GM21528 (cell line): Measurements from ENCODE around the gene DNAH17.

ENCODE experiments used
- ATAC-seq: cut with Tn5 transposase; IDR thresholded peaks from one replicate; pipeline ENCODE4 v1.9.1; 2021; ENCODE audit warnings: mild to moderate bottlenecking, moderate library complexity; ENCODE audit not compliant: unreplicated experiment, low FRiP score

The DNAH17 gene, protein sequence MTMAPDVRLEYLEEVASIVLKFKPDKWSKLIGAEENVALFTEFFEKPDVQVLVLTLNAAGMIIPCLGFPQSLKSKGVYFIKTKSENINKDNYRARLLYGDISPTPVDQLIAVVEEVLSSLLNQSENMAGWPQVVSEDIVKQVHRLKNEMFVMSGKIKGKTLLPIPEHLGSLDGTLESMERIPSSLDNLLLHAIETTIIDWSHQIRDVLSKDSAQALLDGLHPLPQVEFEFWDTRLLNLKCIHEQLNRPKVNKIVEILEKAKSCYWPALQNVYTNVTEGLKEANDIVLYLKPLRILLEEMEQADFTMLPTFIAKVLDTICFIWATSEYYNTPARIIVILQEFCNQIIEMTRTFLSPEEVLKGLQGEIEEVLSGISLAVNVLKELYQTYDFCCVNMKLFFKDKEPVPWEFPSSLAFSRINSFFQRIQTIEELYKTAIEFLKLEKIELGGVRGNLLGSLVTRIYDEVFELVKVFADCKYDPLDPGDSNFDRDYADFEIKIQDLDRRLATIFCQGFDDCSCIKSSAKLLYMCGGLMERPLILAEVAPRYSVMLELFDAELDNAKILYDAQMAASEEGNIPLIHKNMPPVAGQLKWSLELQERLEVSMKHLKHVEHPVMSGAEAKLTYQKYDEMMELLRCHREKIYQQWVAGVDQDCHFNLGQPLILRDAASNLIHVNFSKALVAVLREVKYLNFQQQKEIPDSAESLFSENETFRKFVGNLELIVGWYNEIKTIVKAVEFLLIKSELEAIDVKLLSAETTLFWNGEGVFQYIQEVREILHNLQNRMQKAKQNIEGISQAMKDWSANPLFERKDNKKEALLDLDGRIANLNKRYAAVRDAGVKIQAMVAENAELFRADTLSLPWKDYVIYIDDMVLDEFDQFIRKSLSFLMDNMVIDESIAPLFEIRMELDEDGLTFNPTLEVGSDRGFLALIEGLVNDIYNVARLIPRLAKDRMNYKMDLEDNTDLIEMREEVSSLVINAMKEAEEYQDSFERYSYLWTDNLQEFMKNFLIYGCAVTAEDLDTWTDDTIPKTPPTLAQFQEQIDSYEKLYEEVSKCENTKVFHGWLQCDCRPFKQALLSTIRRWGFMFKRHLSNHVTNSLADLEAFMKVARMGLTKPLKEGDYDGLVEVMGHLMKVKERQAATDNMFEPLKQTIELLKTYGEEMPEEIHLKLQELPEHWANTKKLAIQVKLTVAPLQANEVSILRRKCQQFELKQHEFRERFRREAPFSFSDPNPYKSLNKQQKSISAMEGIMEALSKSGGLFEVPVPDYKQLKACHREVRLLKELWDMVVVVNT (N-terminal part only)

GRCh38 chr17:78577296-78577695 is at the start of gene DNAH17:
TSS of gene DNAH17 (minus strand) at chr17:78577396. CDS start at chr17:78575057, 2,339 bp downstream.
- no peak for ATAC-seq

- ATAC-seq: no peak
These were observed 47.3 kb upstream of the DNAH17 start for GRCh38 chr17:78624324-78625151.

DNA sequence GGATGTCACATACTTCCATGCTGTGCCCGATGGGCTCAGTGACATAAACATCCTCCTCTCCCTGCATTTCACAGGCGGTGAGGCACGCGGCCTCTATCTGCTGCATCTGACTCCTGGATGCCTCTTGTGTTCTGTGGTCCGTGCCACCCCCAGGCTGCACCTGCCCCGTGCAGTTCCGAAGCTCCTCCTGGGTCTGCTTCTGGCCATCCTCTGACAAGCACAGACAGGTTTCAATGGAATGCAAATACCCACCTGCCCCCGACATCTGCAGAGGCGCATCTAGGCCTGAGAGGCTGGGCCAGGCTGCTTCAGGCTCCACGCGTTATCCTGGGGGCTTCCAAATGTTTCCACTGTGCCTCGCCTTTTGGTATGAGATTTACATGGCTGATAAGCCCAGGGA is 46.3 kb upstream of the DNAH17 start:
- no peak for ATAC-seq

DNA sequence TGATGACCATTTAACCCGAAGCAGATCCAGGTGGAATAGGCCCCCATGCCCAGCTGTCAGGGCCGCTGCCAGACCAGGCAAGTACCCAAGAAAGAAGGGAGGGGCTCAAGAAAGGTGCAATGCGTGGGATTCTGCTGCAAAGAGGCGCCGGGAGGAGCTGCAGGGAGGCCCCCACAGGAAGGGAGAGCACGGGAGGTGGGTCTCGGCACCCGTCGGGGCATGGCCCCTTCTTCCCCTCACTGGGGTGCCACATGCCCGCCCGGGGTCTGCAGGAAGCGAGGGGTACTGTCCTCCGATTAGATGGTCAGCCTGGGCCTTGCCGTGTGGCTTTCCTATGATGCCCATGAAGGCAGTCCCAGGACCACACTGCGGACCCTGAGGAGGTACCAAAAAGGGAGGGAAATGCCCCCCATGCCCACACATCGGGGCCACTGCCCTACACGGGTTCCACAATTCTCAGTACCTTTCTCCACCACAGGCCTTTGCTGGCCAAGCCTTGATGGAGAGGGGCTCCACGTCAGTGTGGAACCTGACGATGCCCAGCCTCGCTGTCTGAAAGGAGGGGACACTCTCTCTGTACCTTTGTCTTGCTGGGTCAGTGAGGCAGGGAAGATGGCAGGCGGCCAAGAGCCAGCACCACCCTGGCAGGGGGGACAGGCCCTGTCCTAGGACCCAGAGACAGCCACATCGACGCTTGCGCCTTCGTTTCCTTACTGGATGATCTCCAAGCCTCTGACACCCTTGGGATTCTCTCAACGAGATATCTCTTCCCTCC is 45.5 kb upstream of the DNAH17 start:
- no peak for ATAC-seq

DNA sequence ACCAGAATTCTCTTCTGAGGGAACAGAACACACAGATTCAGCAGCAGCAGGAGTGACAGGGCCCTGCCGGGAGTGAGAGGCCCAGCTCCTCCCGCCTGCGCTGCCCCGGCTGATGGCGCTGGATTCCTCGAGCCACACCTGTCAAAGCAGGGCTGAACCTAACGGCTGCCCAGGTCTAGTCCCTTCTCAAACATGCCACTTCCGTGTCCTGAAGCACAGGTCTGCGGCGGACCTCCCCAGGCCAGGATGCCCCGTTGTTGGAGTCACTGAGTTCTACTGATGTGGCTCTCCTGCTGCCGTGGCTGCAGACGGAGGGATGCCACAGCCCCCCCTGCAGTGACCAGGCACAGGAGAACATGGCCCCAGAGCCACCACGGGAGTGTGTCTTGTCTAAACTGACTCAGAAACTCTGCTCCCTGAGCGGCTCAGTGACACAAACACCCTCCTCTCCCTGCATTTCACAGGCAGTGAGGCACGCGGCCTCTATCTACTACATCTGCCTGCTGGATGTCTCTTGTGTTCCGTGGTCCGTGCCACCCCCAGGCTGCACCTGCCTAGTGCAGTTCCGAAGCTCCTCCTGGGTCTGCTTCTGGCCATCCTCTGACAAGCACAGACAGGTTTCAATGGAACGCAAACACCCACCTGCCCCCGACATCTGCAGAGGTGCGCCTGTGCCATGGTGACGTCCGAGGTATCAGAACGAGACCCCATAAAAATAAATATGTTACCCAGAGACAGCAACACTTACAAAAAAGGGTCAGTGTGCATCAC is 44.7 kb upstream of the DNAH17 start:
- no peak for ATAC-seq

DNA sequence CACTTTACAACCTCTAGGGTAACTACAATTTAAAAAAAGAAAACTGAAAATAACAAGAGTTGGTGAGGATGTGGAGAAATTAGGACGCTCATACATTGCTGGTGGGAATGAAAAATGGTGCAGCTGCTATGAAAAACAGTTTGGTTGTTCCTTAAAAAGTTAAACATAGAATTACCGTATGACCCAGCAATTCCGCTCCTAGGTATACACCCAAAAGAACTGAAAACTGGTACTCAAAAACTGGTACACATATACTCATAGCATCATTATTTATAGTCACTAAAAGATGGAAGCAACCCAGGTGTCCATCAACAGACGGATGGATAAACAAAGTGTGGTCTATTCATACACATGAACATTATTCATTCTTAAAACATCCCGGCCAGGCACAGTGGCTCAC is 42.9 kb upstream of the DNAH17 start:
- no peak for ATAC-seq

DNA sequence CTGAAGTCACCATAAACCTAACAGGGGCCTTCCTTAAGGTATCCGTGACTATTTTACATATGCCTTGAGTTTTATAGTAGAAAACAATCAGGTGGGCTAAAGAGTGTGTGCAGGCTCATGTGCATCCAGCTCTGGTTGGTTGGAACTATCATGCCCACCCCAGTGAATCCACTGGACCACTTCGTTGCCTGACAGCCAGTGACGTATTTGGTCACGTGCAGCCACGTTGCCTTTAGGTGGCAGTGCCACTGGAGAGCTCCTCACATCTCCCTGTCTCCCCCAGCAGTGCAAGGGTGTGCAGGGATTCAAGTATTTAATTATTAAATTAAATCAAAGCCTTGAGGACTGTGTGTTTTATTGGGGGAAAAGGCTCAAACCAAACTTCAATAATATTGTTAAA is 42.1 kb upstream of the DNAH17 start:
- no peak for ATAC-seq

DNA sequence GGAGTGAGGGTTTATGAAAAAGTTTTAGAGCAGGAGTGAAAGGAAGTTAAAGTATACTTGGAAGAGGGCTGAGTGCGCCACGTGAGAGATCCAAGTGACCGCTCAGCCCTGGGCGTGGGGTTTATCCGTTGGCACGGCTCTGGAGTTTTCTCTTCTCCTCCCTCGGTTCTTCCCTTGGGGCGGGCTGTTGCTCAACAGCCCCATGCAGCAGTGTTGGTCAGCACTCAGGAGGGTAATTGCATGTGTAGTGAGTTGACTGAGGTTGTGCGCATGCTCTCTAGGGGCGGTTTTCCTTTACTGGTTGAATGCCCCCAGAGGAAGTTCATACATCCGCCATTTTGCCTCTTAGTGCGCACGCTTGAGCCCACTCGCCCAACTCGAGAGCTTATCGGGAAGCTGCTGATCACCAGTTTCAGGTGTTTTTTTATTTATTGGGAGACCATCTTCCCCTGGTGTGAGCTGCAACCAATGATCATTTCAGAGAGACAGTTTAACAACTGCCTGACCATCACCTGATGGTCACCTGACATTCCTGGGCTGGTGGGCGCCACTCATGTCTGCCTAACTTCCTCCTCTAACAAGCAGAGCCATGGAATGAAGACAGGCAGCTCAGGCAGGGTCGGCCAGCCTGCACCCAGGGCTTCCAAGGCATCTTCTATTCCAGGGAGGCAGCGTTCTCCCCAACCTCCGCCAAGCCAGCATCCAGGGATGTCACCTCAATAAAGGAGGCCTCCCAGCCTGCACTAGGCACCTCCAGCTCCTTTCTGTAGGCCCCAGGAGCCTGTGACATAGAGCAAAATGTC is 41.3 kb upstream of the DNAH17 start:
- ATAC-seq: no peak

- no peak for ATAC-seq
These were observed 40.4 kb upstream of the DNAH17 start for GRCh38 chr17:78617511-78618061.

DNA sequence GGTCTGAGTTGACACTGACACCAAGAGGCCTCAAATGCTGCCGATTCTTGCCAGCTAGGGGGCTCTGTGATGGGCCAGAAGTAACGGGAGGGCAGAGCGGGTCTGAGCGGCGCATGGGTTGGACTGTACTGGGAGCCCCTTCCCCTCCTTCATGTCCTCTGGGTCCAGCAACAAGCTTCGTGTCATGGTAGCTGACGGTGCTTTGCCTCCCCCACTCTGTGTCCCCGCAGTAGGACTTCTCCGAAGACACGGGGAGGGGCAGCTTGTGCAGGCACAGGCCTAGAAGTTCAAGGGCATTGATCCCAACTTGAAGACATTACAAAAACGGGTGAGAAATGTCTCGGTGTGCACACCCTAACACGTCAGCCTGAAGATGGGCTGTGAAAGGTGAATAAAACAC is 39.8 kb upstream of the DNAH17 start:
- no peak for ATAC-seq

- no peak for ATAC-seq
These were observed 38.4 kb upstream of the DNAH17 start for GRCh38 chr17:78615631-78616030.

GRCh38 chr17:78613416-78613815 is 36.2 kb upstream of the DNAH17 start:
- no peak for ATAC-seq

DNA sequence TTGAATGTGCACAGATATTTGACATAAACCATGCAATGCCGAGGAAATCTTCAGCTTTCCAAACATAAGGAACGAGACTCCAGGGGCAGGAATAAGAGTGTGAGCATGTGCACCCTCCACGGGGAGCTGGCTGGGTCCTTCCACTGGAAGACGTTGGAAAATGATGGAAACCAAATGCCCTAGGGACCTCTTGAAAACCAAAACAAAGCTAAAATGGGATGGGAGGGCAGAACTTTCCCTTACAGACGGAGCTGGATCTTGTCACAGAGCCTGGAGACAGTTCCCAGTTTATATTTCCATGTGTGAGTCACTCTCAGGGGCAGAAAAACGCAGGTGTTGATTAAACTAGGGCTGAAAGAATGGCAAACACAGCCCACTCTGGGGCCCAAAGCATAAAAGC is 34.4 kb upstream of the DNAH17 start:
- ATAC-seq: no peak

GRCh38 chr17:78610951-78611511 is 33.8 kb upstream of the DNAH17 start:
- no peak for ATAC-seq

DNA sequence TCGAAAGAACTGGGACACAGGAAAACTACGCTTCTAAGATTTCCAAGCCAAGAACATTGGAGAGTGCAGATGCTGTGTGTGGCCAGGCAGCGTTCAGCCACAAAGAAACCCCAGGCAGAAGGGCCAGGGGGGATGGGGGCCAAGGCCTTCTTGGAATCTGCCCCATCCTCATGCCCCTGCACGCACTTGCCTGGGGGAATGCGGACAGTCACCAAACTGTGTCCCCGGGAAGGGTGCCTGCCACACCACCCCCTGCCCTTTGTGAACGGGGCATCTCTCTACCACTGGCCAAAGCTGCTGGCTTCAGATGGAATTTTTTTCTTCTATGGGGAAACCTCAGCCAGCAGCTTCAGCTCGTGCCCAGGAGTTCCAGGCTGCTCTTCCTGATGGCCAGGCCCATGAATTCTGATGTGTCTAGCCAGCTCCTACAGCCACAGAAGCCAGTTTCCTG is 32.0 kb upstream of the DNAH17 start:
- ATAC-seq: no peak

DNA sequence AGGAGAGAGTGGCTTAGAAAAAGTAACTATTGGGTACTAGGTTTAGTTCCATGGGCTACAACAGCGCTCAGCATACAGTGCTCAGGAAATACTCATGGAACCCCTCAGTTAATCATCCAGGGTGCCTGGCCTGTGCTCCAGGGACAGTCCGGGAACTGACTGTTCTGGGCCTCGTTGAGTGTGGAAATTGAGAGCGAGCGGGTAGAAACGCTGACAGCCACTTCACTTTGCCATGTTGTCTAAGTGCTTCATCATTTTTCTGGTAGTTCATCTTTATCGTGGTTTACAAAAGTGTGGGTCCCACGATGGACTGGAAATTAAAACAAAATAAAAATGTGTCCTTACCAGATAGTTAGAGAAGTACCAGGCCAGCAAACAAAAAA is 31.6 kb upstream of the DNAH17 start:
- ATAC-seq: no peak
